Measurements from ENCODE around the gene TOMM20L.

- no peak for TF ChIP-seq POLR2A (IDR thresholded peaks at IDR 0.05)
- no peak for TF ChIP-seq CTCF (IDR thresholded peaks at IDR 0.05)
These were observed 26.8 kb upstream of the TOMM20L start for GRCh38 chr14:58368956-58369355.

All from Peyer's patch (tissue), 4 donors.